ENCODE measurements around the gene TTLL11.
"Not testable (repeated sequence)": the region's sequence is repeated elsewhere in the genome, so short reads cannot be mapped to it uniquely, and the experiment has no call there.

Gene TTLL11

GRCh38 chr9:121900163-121900562 lies 192.9 kb downstream of the TTLL11 start:
- H3K9me3 Mint-ChIP-seq, result peaks cover 6% of the 10 kb centered on the region
- H3K4me1 Mint-ChIP-seq, result no peaks in the 10 kb centered on the region
- no peaks in the 10 kb centered on the region for H3K36me3 Mint-ChIP-seq
- H3K27me3 Mint-ChIP-seq, result no peaks in the 10 kb centered on the region
- H3K27ac Mint-ChIP-seq, result no peak overlapping the region
- H3K4me3 Mint-ChIP-seq, result no peak overlapping the region

GRCh38 chr9:121898856-121899255 lies 194.3 kb downstream of the TTLL11 start:
- H3K4me1 Mint-ChIP-seq, result no peaks in the 10 kb centered on the region
- H3K27ac Mint-ChIP-seq, result no peak overlapping the region
- no peaks in the 10 kb centered on the region for H3K27me3 Mint-ChIP-seq
- peaks cover 6% of the 10 kb centered on the region for H3K9me3 Mint-ChIP-seq
- H3K36me3 Mint-ChIP-seq, result no peaks in the 10 kb centered on the region
- H3K4me3 Mint-ChIP-seq, result no peak overlapping the region

- Mint-ChIP-seq H3K9me3 (peaks cover 6% of the 10 kb centered on the region), H3K27ac (no peak overlapping the region), H3K27me3 (no peaks in the 10 kb centered on the region), H3K4me1 (no peaks in the 10 kb centered on the region), H3K36me3 (no peaks in the 10 kb centered on the region), H3K4me3 (no peak overlapping the region)
Measured at GRCh38 chr9:121897140-121897539, 196.0 kb downstream of the TTLL11 start.

- Mint-ChIP-seq H3K4me1 (no peaks in the 10 kb centered on the region), H3K36me3 (no peaks in the 10 kb centered on the region), H3K27ac (peak overlapping the region; percentile 68), H3K9me3 (peaks cover 6% of the 10 kb centered on the region), H3K4me3 (no peak overlapping the region), H3K27me3 (no peaks in the 10 kb centered on the region)
Measured at GRCh38 chr9:121896545-121896943, 196.6 kb downstream of the TTLL11 start.

- no peaks in the 10 kb centered on the region for H3K4me1 Mint-ChIP-seq
- no peaks in the 10 kb centered on the region for H3K36me3 Mint-ChIP-seq
- H3K27ac Mint-ChIP-seq, result peak overlapping the region; percentile 68
- no peak overlapping the region for H3K4me3 Mint-ChIP-seq
- H3K27me3 Mint-ChIP-seq, result no peaks in the 10 kb centered on the region
- H3K9me3 Mint-ChIP-seq, result peaks cover 6% of the 10 kb centered on the region
Measured at GRCh38 chr9:121895818-121896544, 197.1 kb downstream of the TTLL11 start.

GRCh38 chr9:121895358-121895757 lies 197.8 kb downstream of the TTLL11 start:
- H3K27ac Mint-ChIP-seq, result no peak overlapping the region
- H3K27me3 Mint-ChIP-seq, result no peaks in the 10 kb centered on the region
- H3K9me3 Mint-ChIP-seq, result peaks cover 2% of the 10 kb centered on the region

GRCh38 chr9:121894380-121894779 lies 198.7 kb downstream of the TTLL11 start:
- not testable (repeated sequence) for H3K36me3 Mint-ChIP-seq, H3K4me3 Mint-ChIP-seq, H3K27me3 Mint-ChIP-seq, H3K9me3 Mint-ChIP-seq, H3K4me1 Mint-ChIP-seq
- peak overlapping the region; percentile 56 for H3K27ac Mint-ChIP-seq

More at GRCh38 chr9:121895358-121895757, 197.8 kb downstream of the TTLL11 start:
- no peak overlapping the region for H3K4me3 Mint-ChIP-seq
- H3K4me1 Mint-ChIP-seq, result no peaks in the 10 kb centered on the region
- H3K36me3 Mint-ChIP-seq, result no peaks in the 10 kb centered on the region

GRCh38 chr9:121893786-121894185 lies 199.3 kb downstream of the TTLL11 start:
- no peaks in the 10 kb centered on the region for H3K36me3 Mint-ChIP-seq
- H3K27ac Mint-ChIP-seq, result no peak overlapping the region
- no peaks in the 10 kb centered on the region for H3K4me1 Mint-ChIP-seq
- H3K27me3 Mint-ChIP-seq, result no peaks in the 10 kb centered on the region
- H3K4me3 Mint-ChIP-seq, result no peak overlapping the region
- H3K9me3 Mint-ChIP-seq, result no peaks in the 10 kb centered on the region

GRCh38 chr9:121892706-121893105 lies 200.4 kb downstream of the TTLL11 start:
- H3K4me3 Mint-ChIP-seq, result no peak overlapping the region
- H3K9me3 Mint-ChIP-seq, result no peaks in the 10 kb centered on the region
- no peak overlapping the region for H3K27ac Mint-ChIP-seq
- H3K36me3 Mint-ChIP-seq, result no peaks in the 10 kb centered on the region
- no peaks in the 10 kb centered on the region for H3K4me1 Mint-ChIP-seq
- H3K27me3 Mint-ChIP-seq, result no peaks in the 10 kb centered on the region

- Mint-ChIP-seq H3K27me3 (no peaks in the 10 kb centered on the region), H3K4me3 (no peak overlapping the region), H3K9me3 (no peaks in the 10 kb centered on the region), H3K27ac (no peak overlapping the region), H3K36me3 (peaks cover 2% of the 10 kb centered on the region), H3K4me1 (no peaks in the 10 kb centered on the region)
Measured at GRCh38 chr9:121890746-121891145, 202.4 kb downstream of the TTLL11 start.

GRCh38 chr9:121889990-121890563 lies 203.0 kb downstream of the TTLL11 start:
- Mint-ChIP-seq H3K27me3 (no peaks in the 10 kb centered on the region), H3K27ac (no peak overlapping the region), H3K36me3 (peaks cover 2% of the 10 kb centered on the region), H3K4me1 (no peaks in the 10 kb centered on the region), H3K9me3 (no peaks in the 10 kb centered on the region), H3K4me3 (no peak overlapping the region)

- Mint-ChIP-seq H3K36me3 (peaks cover 2% of the 10 kb centered on the region), H3K27me3 (no peaks in the 10 kb centered on the region), H3K4me1 (no peaks in the 10 kb centered on the region), H3K4me3 (no peak overlapping the region), H3K27ac (no peak overlapping the region), H3K9me3 (no peaks in the 10 kb centered on the region)
Measured at GRCh38 chr9:121888438-121888775, 204.7 kb downstream of the TTLL11 start.

- no peaks in the 10 kb centered on the region for H3K9me3 Mint-ChIP-seq
- H3K27me3 Mint-ChIP-seq, result no peaks in the 10 kb centered on the region
- peaks cover 2% of the 10 kb centered on the region for H3K36me3 Mint-ChIP-seq
- no peaks in the 10 kb centered on the region for H3K4me1 Mint-ChIP-seq
- no peak overlapping the region for H3K27ac Mint-ChIP-seq
- no peak overlapping the region for H3K4me3 Mint-ChIP-seq
Measured at GRCh38 chr9:121887553-121888437, 205.3 kb downstream of the TTLL11 start.

GRCh38 chr9:121886759-121887485 lies 206.2 kb downstream of the TTLL11 start:
- no peak overlapping the region for H3K27ac Mint-ChIP-seq
- peaks cover 2% of the 10 kb centered on the region for H3K36me3 Mint-ChIP-seq
- no peaks in the 10 kb centered on the region for H3K9me3 Mint-ChIP-seq
- H3K4me1 Mint-ChIP-seq, result no peaks in the 10 kb centered on the region
- H3K4me3 Mint-ChIP-seq, result no peak overlapping the region
- H3K27me3 Mint-ChIP-seq, result no peaks in the 10 kb centered on the region

GRCh38 chr9:121885345-121885901 lies 207.7 kb downstream of the TTLL11 start:
- H3K9me3 Mint-ChIP-seq, result no peaks in the 10 kb centered on the region
- no peak overlapping the region for H3K27ac Mint-ChIP-seq
- peaks cover 2% of the 10 kb centered on the region for H3K36me3 Mint-ChIP-seq
- no peak overlapping the region for H3K4me3 Mint-ChIP-seq
- no peaks in the 10 kb centered on the region for H3K4me1 Mint-ChIP-seq
- H3K27me3 Mint-ChIP-seq, result no peaks in the 10 kb centered on the region

Measured in activated naive CD4-positive, alpha-beta T cell treated with anti-CD3 and anti-CD28 coated beads, Interleukin-2, amount 50 U/mL, for 24 hours (primary cell).